Smooth muscle cell (in vitro differentiated cells): ENCODE measurements around the gene TXNDC17. TPM values are rescaled to one million over a fixed set of nuclear protein-coding genes. Genes with fewer than 3 reads are reported as not detected.

Experiments
- DNase-seq: peaks from one replicate; lab custom pipeline; 2025; ENCODE audit not compliant: unreplicated experiment; lab: John Stamatoyannopoulos, UW
- H2AFZ ChIP-seq: fragments of 200-600 bp; sonication (generic); 2 replicates; pipeline ENCODE4 v1.6.0; 2016; ENCODE audit warnings: antibody characterized with exemption, low read depth, mild to moderate bottlenecking
- H3F3A ChIP-seq: fragments of 200-600 bp; sonication (generic); 2 replicates; pipeline ENCODE4 v1.6.0; 2017; ENCODE audit warnings: antibody characterized with exemption, low read depth
- H3K27ac ChIP-seq: fragments of 200-600 bp; sonication (generic); 2 replicates; pipeline ENCODE4 v1.5.1; 2016; ENCODE audit warnings: low read depth, mild to moderate bottlenecking
- H3K27me3 ChIP-seq: fragments of 200-600 bp; sonication (generic); 2 replicates; pipeline ENCODE4 v1.6.1; 2016; ENCODE audit warnings: low read depth, mild to moderate bottlenecking
- H3K36me3 ChIP-seq: fragments of 200-600 bp; sonication (generic); 2 replicates; pipeline ENCODE4 v1.5.1; 2016; ENCODE audit warnings: low read depth
- H3K4me1 ChIP-seq: fragments of 200-600 bp; sonication (generic); 2 replicates; pipeline ENCODE4 v1.5.1; 2016; ENCODE audit warnings: low read depth
- H3K4me2 ChIP-seq: fragments of 200-600 bp; sonication (generic); 2 replicates; pipeline ENCODE4 v1.6.0; 2016; ENCODE audit warnings: mild to moderate bottlenecking
- H3K4me3 ChIP-seq: fragments of 200-600 bp; sonication (generic); 2 replicates; pipeline ENCODE4 v1.5.1; 2016; ENCODE audit warnings: mild to moderate bottlenecking
- H3K79me2 ChIP-seq: fragments of 200-600 bp; sonication (generic); 2 replicates; pipeline ENCODE4 v1.6.0; 2016; ENCODE audit warnings: low read depth, mild to moderate bottlenecking
- H3K9ac ChIP-seq: fragments of 200-600 bp; sonication (generic); 2 replicates; pipeline ENCODE4 v1.6.0; 2016; ENCODE audit warnings: low read depth
- H3K9me3 ChIP-seq: fragments of 200-600 bp; sonication (generic); replicated peaks from 2 replicates; pipeline ENCODE4 v1.5.1; 2016; ENCODE audit warnings: low read depth
- H4K20me1 ChIP-seq: fragments of 200-600 bp; sonication (generic); 2 replicates; pipeline ENCODE4 v1.6.0; 2016; ENCODE audit warnings: low read depth
- WGBS: methylation state at CpG from one replicate; pipeline ENCODE4 v1.1.7; 2016; ENCODE audit warnings: low lambda C conversion rate; 5-methylcytosine and 5-hydroxymethylcytosine counted together
- polyA plus RNA-seq: library from polyadenylated mRNA; unstranded; fragments of >200 nt; fragmentation: Nextera tagmentation; extraction: Ambion mirVana; gene quantifications from 2 replicates; pipeline ENCODE4 v1.2.1, GENCODE V29; 2016
- total RNA-seq: library from RNA; depleted of rRNA; stranded (reverse); fragments of >200 nt; gene quantifications from 2 replicates; pipeline ENCODE4 v1.2.3, GENCODE V29; 2014
- TF ChIP-seq, protein P1 (sequence below): fragments of 200-600 bp; sonication (generic); IDR thresholded peaks from 2 replicates; pipeline ENCODE4 v1.5.1; 2017; ENCODE audit warnings: borderline replicate concordance, mild to moderate bottlenecking, antibody characterized with exemption; ENCODE audit not compliant: insufficient read depth, poor library complexity, severe bottlenecking

Gene TXNDC17
- total and polyA plus RNA-seq, 2 experiments from 2014 or later = 363 to 431 TPM

DNA sequence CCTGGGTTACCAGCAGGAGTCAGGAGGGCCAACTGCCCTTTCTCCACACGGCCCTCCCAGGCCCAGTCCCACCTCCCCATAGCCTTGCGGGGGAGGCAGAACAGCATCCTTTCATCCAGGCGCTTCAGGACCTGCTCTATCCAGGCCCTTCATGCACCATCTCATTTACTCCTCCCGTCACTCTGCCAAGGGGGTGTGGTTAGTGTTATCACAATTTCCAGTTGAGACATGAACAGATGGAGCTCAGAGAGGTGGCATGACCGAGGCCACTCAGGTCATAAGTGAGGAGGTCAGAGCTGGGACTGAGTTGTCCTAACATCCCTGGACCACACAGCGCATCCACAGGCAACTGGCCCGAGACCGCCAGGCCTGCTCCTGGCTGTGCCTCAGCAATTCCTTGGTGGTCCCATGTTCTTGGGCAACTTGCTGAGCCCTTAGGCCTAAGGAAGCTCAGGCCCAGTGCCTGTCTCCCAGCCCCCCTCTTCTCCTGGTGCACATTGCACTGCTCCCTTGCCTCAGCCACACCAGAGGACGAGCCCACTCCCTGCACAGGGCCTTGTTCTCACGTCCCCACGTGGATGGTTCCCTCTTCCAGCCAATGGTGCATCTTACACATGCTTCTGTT lies 34.5 kb downstream of the TXNDC17 start:
- TF ChIP-seq, protein P1, sequence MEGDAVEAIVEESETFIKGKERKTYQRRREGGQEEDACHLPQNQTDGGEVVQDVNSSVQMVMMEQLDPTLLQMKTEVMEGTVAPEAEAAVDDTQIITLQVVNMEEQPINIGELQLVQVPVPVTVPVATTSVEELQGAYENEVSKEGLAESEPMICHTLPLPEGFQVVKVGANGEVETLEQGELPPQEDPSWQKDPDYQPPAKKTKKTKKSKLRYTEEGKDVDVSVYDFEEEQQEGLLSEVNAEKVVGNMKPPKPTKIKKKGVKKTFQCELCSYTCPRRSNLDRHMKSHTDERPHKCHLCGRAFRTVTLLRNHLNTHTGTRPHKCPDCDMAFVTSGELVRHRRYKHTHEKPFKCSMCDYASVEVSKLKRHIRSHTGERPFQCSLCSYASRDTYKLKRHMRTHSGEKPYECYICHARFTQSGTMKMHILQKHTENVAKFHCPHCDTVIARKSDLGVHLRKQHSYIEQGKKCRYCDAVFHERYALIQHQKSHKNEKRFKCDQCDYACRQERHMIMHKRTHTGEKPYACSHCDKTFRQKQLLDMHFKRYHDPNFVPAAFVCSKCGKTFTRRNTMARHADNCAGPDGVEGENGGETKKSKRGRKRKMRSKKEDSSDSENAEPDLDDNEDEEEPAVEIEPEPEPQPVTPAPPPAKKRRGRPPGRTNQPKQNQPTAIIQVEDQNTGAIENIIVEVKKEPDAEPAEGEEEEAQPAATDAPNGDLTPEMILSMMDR = no peak
- Histone ChIP-seq H3K4me3 (no peak overlapping the region), H2AFZ (no peak overlapping the region), H3K79me2 (no peaks in the 10 kb centered on the region), H3K9me3 (no peaks in the 10 kb centered on the region), H3K9ac (no peak overlapping the region), H3K27me3 (peaks cover 16% of the 10 kb centered on the region), H3F3A (no peaks in the 10 kb centered on the region), H3K4me2 (no peak overlapping the region), H3K36me3 (no peaks in the 10 kb centered on the region), H3K27ac (no peak overlapping the region), H4K20me1 (no peaks in the 10 kb centered on the region), H3K4me1 (no peaks in the 10 kb centered on the region)
- no peak for DNase-seq
- 91% methylated on average over 11 of the region's 11 CpGs for WGBS

DNA sequence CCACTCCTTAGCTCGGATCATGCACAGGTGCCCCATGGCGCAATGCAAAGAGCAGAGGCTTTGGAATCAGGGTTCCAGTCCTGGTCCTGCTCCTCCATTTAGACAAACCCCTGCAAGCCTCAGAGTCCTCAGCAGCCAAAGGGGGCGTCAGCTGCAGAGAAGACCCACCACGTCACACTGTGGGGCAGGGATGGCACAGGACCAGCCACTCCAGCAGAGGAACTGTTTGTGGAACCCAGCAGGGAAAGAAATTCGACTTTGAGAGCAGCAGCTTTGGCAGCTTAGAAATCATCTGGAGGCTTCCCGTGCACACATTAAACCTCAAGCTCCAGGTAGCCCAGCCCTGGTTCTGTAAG lies 35.9 kb downstream of the TXNDC17 start:
- DNase-seq = no peak
- Histone ChIP-seq H3K79me2 (no peaks in the 10 kb centered on the region), H3F3A (no peaks in the 10 kb centered on the region), H3K9me3 (no peaks in the 10 kb centered on the region), H2AFZ (no peak overlapping the region), H3K4me3 (no peak overlapping the region), H3K4me1 (no peaks in the 10 kb centered on the region), H3K36me3 (no peaks in the 10 kb centered on the region), H3K9ac (no peak overlapping the region), H3K27me3 (peaks cover 16% of the 10 kb centered on the region), H3K4me2 (peak overlapping the region; percentile 59), H3K27ac (no peak overlapping the region), H4K20me1 (no peaks in the 10 kb centered on the region)
- WGBS = 81% methylated on average over 6 of the region's 6 CpGs
- TF ChIP-seq, protein P1 = no peak

DNA sequence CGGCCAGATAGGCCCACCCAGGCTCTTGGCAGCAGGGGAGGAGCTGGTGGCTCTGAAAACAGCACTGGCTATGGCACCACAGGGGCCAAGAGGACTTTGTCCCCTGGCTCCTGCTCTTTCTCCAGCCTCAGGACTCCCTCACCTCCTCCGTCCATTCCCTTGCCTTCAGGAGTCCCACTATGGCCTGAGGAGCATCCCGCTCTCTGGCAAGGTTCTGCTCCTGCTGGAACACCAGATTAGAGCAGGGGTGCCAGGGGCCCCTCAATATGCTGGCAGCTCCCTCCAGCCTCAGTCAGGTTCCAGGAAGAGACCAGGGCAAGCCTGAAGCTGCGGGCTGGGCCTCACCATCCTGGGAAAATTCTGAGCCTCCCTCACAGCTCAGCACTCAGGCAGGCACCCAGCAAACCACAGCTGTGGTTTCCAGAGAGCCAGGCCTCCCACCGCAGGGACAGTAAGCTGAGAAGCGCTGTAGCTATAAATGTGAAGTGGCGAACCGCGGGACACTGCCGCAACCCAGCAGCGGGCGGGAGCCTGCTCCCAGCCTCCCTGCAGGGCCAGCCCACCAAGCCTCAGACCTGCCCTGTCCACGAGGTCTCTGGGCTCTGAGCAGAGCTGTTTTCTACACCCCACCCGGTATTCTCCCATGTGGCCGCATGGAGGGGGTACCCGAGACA lies 36.4 kb downstream of the TXNDC17 start:
- peak overlapping the region; percentile 59 for H3K4me2 ChIP-seq
- no peak overlapping the region for H3K27ac ChIP-seq
- no peaks in the 10 kb centered on the region for H3K79me2 ChIP-seq
- no peaks in the 10 kb centered on the region for H3K36me3 ChIP-seq
- H3K27me3 ChIP-seq = peaks cover 16% of the 10 kb centered on the region
- DNase-seq = no peak
- TF ChIP-seq, protein P1 = no peak
- no peaks in the 10 kb centered on the region for H3K9me3 ChIP-seq
- H3K4me1 ChIP-seq = no peaks in the 10 kb centered on the region
- no peaks in the 10 kb centered on the region for H4K20me1 ChIP-seq
- no peak overlapping the region for H2AFZ ChIP-seq
- WGBS = 61% methylated on average over 16 of the region's 16 CpGs
- no peak overlapping the region for H3K9ac ChIP-seq
- no peak overlapping the region for H3K4me3 ChIP-seq
- no peaks in the 10 kb centered on the region for H3F3A ChIP-seq

DNA sequence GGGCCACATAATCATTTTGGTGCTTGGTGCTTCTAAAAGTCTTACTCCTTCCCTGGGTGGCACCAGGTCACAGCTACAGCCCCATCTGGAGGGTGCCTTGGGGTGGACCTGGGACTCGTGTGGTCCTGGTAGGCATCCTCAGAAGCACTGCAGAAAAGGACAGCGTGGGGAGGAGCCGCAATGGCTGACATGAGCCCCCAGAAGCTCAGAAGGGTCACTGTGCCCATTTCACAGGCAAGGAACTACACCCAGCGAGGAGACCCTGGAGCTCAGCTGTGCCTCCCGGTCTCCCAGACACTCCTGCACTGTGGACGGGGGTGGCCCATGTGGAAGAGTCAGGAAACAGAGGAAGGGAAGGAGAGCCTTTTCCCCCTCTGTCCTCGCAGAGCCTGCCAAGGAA lies 37.1 kb downstream of the TXNDC17 start:
- no peak for DNase-seq
- no peak overlapping the region for H3K27ac ChIP-seq
- H4K20me1 ChIP-seq = no peaks in the 10 kb centered on the region
- no peaks in the 10 kb centered on the region for H3K4me1 ChIP-seq
- H3K4me2 ChIP-seq = no peak overlapping the region
- H3K9me3 ChIP-seq = no peaks in the 10 kb centered on the region
- no peak overlapping the region for H3K4me3 ChIP-seq
- no peak overlapping the region for H3K9ac ChIP-seq
- 94% methylated on average over 6 of the region's 7 CpGs for WGBS
- TF ChIP-seq, protein P1 = no peak
- H3K36me3 ChIP-seq = no peaks in the 10 kb centered on the region
- H3K79me2 ChIP-seq = no peaks in the 10 kb centered on the region
- no peak overlapping the region for H2AFZ ChIP-seq
- H3K27me3 ChIP-seq = peaks cover 16% of the 10 kb centered on the region
- no peaks in the 10 kb centered on the region for H3F3A ChIP-seq
